H9 (cell line): Measurements from ENCODE around the gene R3HDM2. TPM values are rescaled to one million over a fixed set of nuclear protein-coding genes. Genes with fewer than 3 reads are reported as not detected.
A peak's percentile ranks its signal among the peaks of the same experiment; 100 is the strongest.

ENCODE experiments used
- DNase-seq: peaks from one replicate; pipeline ENCODE4 v3.0.0-alpha.2; 2017
- H2AFZ ChIP-seq: one replicate; pipeline ENCODE4 v1.6.1; 2013; ENCODE audit warnings: mild to moderate bottlenecking, low read length, control low read depth, moderate library complexity
- H2AK5ac ChIP-seq: 2 replicates; pipeline ENCODE4 v1.6.1; 2013; ENCODE audit warnings: low read length, control low read depth, mixed read lengths; ENCODE audit not compliant: insufficient read length
- H2BK120ac ChIP-seq: one replicate; pipeline ENCODE4 v1.6.1; 2013; ENCODE audit warnings: low read depth, mild to moderate bottlenecking, low read length, control low read depth, inconsistent platforms; ENCODE audit not compliant: poor library complexity, severe bottlenecking
- H2BK12ac ChIP-seq: 2 replicates; pipeline ENCODE4 v1.6.1; 2013; ENCODE audit warnings: low read length, control low read depth, mixed read lengths, low read depth; ENCODE audit not compliant: insufficient read length
- H2BK15ac ChIP-seq: 2 replicates; pipeline ENCODE4 v1.6.1; 2013; ENCODE audit warnings: low read depth, low read length, control low read depth
- H2BK20ac ChIP-seq: one replicate; pipeline ENCODE4 v1.6.1; 2013; ENCODE audit warnings: low read depth, mild to moderate bottlenecking, low read length, control low read depth, inconsistent platforms; ENCODE audit not compliant: poor library complexity, severe bottlenecking
- H2BK5ac ChIP-seq: 2 replicates; pipeline ENCODE4 v1.6.1; 2013; ENCODE audit warnings: low read length, control low read depth, mixed read lengths; ENCODE audit not compliant: insufficient read length
- H3K14ac ChIP-seq: 2 replicates; pipeline ENCODE4 v1.6.1; 2013; ENCODE audit warnings: low read length, control low read depth; ENCODE audit not compliant: insufficient read depth
- H3K18ac ChIP-seq: 2 replicates; pipeline ENCODE4 v1.6.1; 2013; ENCODE audit warnings: low read depth, mild to moderate bottlenecking, mixed read lengths, low read length, control low read depth; ENCODE audit not compliant: insufficient read length
- H3K23ac ChIP-seq: 2 replicates; pipeline ENCODE4 v1.6.1; 2013; ENCODE audit warnings: low read length, control low read depth, mixed read lengths, low read depth; ENCODE audit not compliant: insufficient read length
- H3K23me2 ChIP-seq: 2 replicates; pipeline ENCODE4 v1.6.1; 2013; ENCODE audit warnings: low read depth, mild to moderate bottlenecking, mixed read lengths, low read length, control low read depth; ENCODE audit not compliant: insufficient read length, poor library complexity, severe bottlenecking
- H3K27ac ChIP-seq: 2 replicates; pipeline ENCODE4 v1.5.1; 2013; ENCODE audit warnings: low read length, control low read depth, mixed read lengths, low read depth; ENCODE audit not compliant: insufficient read length
- H3K27me3 ChIP-seq: 2 replicates; pipeline ENCODE4 v1.6.1; 2013; ENCODE audit warnings: low read length, control low read depth, inconsistent platforms; ENCODE audit not compliant: insufficient read depth
- H3K4ac ChIP-seq: 2 replicates; pipeline ENCODE4 v1.6.1; 2013; ENCODE audit warnings: low read depth, mild to moderate bottlenecking, control low read depth, inconsistent platforms, low read length, moderate library complexity
- H3K4me1 ChIP-seq: 2 replicates; pipeline ENCODE4 v1.6.1; 2013; ENCODE audit warnings: low read length, control low read depth, inconsistent platforms; ENCODE audit not compliant: insufficient read depth
- H3K4me2 ChIP-seq: 2 replicates; pipeline ENCODE4 v1.6.1; 2013; ENCODE audit warnings: low read length, control low read depth, mixed read lengths; ENCODE audit not compliant: insufficient read length, insufficient read depth
- H3K56ac ChIP-seq: 2 replicates; pipeline ENCODE4 v1.6.1; 2013; ENCODE audit warnings: low read depth, mild to moderate bottlenecking, mixed read lengths, low read length, control low read depth; ENCODE audit not compliant: insufficient read length
- H3K79me1 ChIP-seq: 2 replicates; pipeline ENCODE4 v1.6.1; 2013; ENCODE audit warnings: low read depth, mild to moderate bottlenecking, moderate library complexity, low read length, control low read depth, inconsistent platforms; ENCODE audit not compliant: insufficient read depth, poor library complexity, severe bottlenecking
- H3K79me2 ChIP-seq: 2 replicates; pipeline ENCODE4 v1.6.1; 2013; ENCODE audit warnings: low read length, control low read depth, inconsistent platforms; ENCODE audit not compliant: insufficient read depth
- H3K9ac ChIP-seq: 2 replicates; pipeline ENCODE4 v1.6.1; 2013; ENCODE audit warnings: low read length, control low read depth, mixed read lengths; ENCODE audit not compliant: insufficient read length; ENCODE audit errors: extremely low read depth
- H3K9me3 ChIP-seq: one replicate; pipeline ENCODE4 v1.6.1; 2013; ENCODE audit warnings: low read depth, low read length, inconsistent platforms; ENCODE audit not compliant: control insufficient read depth
- H3T11ph ChIP-seq: one replicate; pipeline ENCODE4 v1.6.1; 2013; ENCODE audit warnings: mild to moderate bottlenecking, low read length, control low read depth, inconsistent platforms
- H4K20me1 ChIP-seq: one replicate; pipeline ENCODE4 v1.6.1; 2013; ENCODE audit not compliant: control insufficient read depth, insufficient read length, insufficient read depth
- H4K5ac ChIP-seq: 2 replicates; pipeline ENCODE4 v1.6.1; 2013; ENCODE audit warnings: low read depth, mild to moderate bottlenecking, mixed read lengths, low read length, control low read depth; ENCODE audit not compliant: insufficient read length
- H4K8ac ChIP-seq: replicated peaks from 2 replicates; pipeline ENCODE4 v1.6.1; 2013; ENCODE audit warnings: low read length, control low read depth, mixed read lengths, low read depth; ENCODE audit not compliant: insufficient read length
- H4K91ac ChIP-seq: 2 replicates; pipeline ENCODE4 v1.6.1; 2013; ENCODE audit warnings: low read depth, mild to moderate bottlenecking, moderate library complexity, mixed read lengths, low read length, control low read depth; ENCODE audit not compliant: insufficient read length
- H3K27ac Mint-ChIP-seq, 3 experiments: 2 replicates in 2 of 3; 3 replicates in 1 of 3; pipeline ENCODE4 v1.8.0; 2020 to 2021; ENCODE audit warnings: mixed read lengths in 3 of 3, mild to moderate bottlenecking in 1 of 3, moderate library complexity in 1 of 3
- H3K27me3 Mint-ChIP-seq: 2 replicates; pipeline ENCODE4 v1.8.0; 2021; ENCODE audit warnings: low read depth, mild to moderate bottlenecking, moderate library complexity, mixed read lengths
- H3K36me3 Mint-ChIP-seq, 3 experiments: 2 replicates in 2 of 3; 3 replicates in 1 of 3; pipeline ENCODE4 v1.8.0; 2020 to 2021; ENCODE audit warnings: low read depth in 3 of 3, mixed read lengths in 3 of 3; ENCODE audit not compliant: insufficient read depth in 1 of 3
- H3K4me1 Mint-ChIP-seq, 2 experiments: 2 replicates each; pipeline ENCODE4 v1.8.0; 2020; ENCODE audit warnings: mixed read lengths in 2 of 2
- H3K4me3 Mint-ChIP-seq, 2 experiments: 2 replicates in 1 of 2; 3 replicates in 1 of 2; pipeline ENCODE4 v1.8.0; 2020 to 2021; ENCODE audit warnings: mild to moderate bottlenecking in 2 of 2, mixed read lengths in 2 of 2, moderate library complexity in 1 of 2
- H3K9me3 Mint-ChIP-seq, 2 experiments: 2 replicates in 1 of 2; 3 replicates in 1 of 2; pipeline ENCODE4 v1.8.0; 2020; ENCODE audit warnings: mild to moderate bottlenecking in 2 of 2, mixed read lengths in 2 of 2, moderate library complexity in 1 of 2
- CTCF ChIP-seq: fragments of 200-600 bp; sonication (generic); conservative IDR thresholded peaks from 3 replicates; pipeline ENCODE4 v1.8.0; 2021; ENCODE audit warnings: antibody characterized with exemption, mild to moderate bottlenecking
- WGBS: extraction: QIAGEN DNeasy Blood & Tissue Kit; methylation state at CpG from one replicate; pipeline ENCODE4 v1.1.7; 2013; ENCODE audit warnings: missing lambda C conversion rate, low lambda C conversion rate, mixed read lengths; ENCODE audit not compliant: insufficient read length; ENCODE audit errors: extremely low coverage; 5-methylcytosine and 5-hydroxymethylcytosine counted together
- total RNA-seq: library from RNA; stranded (reverse); gene quantifications from 2 replicates; pipeline ENCODE4 v1.2.1, GENCODE V29; 2021

R3HDM2 gene
- total RNA-seq, 1 experiment from 2014 or later = 43.9 TPM

- Mint-ChIP-seq H3K4me1 (peaks cover 59 to 71% of the 10 kb centered on the region in 2 experiments), H3K9me3 (no peaks in the 10 kb centered on the region; a peak in 2 of 5 replicates), H3K36me3 (peaks cover 6 to 11% (median 7%) of the 10 kb centered on the region in 3 experiments), H3K27ac (no peak overlapping the region), H3K4me3 (peak overlapping the region; percentile 10 to 87; a peak in 3 of 5 replicates), H3K27me3 (peaks cover 74% of the 10 kb centered on the region)
- H3K9ac ChIP-seq = no peak overlapping the region
- H4K91ac ChIP-seq = no peak overlapping the region
- no peak overlapping the region for H4K8ac ChIP-seq
- H2AFZ ChIP-seq = no peak overlapping the region
- H2BK15ac ChIP-seq = no peak overlapping the region
- peak overlapping the region; percentile 77 for H3K4me2 ChIP-seq
- peaks cover 5% of the 10 kb centered on the region; the same call in 1 of the 2 replicates for H3K79me2 ChIP-seq
- H2BK12ac ChIP-seq = no peak overlapping the region
- H4K5ac ChIP-seq = no peak overlapping the region
- no peak overlapping the region for H3K23ac ChIP-seq
- WGBS = no CpG with 5 or more reads among the region's 18 CpGs
- peaks cover 30% of the 10 kb centered on the region for H3K23me2 ChIP-seq
- H3K4ac ChIP-seq = no peak overlapping the region
- no peak overlapping the region; the same call in 1 of the 2 replicates for H3K14ac ChIP-seq
- peaks cover 43% of the 10 kb centered on the region for H3K27me3 ChIP-seq
- no peaks in the 10 kb centered on the region for H4K20me1 ChIP-seq
- H3T11ph ChIP-seq = no peak overlapping the region
- H3K79me1 ChIP-seq = no peaks in the 10 kb centered on the region
- H2BK20ac ChIP-seq = no peak overlapping the region
- no peak overlapping the region for H3K18ac ChIP-seq
- H3K4me1 ChIP-seq = no peaks in the 10 kb centered on the region; the same call in 1 of the 2 replicates
- H3K9me3 ChIP-seq = no peaks in the 10 kb centered on the region
- no peak overlapping the region for H2BK5ac ChIP-seq
- DNase-seq = no peak
- no peak overlapping the region for H2AK5ac ChIP-seq
- TF ChIP-seq CTCF = no peak
- no peak overlapping the region for H2BK120ac ChIP-seq
- H3K27ac ChIP-seq = no peak overlapping the region
- no peak overlapping the region for H3K56ac ChIP-seq
Measured at GRCh38 chr12:57225680-57226210, 205.1 kb downstream of the R3HDM2 start.
